CD4-positive, alpha-beta T cell treated with Interleukin-17A for 1 hour (primary cell): ENCODE results near the gene SLC4A2.
A peak's percentile ranks its signal among the peaks of the same experiment; 100 is the strongest.

ENCODE experiments used
- DNase-seq: peaks from one replicate; pipeline ENCODE4 v3.0.0-alpha.2; 2020

The SLC4A2 gene

GRCh38 chr7:151045262-151045661 is 14.1 kb upstream of the SLC4A2 start:
- no peak for DNase-seq

- no peak for DNase-seq
Measured at GRCh38 chr7:151045967-151046366, 13.4 kb upstream of the SLC4A2 start.

DNA sequence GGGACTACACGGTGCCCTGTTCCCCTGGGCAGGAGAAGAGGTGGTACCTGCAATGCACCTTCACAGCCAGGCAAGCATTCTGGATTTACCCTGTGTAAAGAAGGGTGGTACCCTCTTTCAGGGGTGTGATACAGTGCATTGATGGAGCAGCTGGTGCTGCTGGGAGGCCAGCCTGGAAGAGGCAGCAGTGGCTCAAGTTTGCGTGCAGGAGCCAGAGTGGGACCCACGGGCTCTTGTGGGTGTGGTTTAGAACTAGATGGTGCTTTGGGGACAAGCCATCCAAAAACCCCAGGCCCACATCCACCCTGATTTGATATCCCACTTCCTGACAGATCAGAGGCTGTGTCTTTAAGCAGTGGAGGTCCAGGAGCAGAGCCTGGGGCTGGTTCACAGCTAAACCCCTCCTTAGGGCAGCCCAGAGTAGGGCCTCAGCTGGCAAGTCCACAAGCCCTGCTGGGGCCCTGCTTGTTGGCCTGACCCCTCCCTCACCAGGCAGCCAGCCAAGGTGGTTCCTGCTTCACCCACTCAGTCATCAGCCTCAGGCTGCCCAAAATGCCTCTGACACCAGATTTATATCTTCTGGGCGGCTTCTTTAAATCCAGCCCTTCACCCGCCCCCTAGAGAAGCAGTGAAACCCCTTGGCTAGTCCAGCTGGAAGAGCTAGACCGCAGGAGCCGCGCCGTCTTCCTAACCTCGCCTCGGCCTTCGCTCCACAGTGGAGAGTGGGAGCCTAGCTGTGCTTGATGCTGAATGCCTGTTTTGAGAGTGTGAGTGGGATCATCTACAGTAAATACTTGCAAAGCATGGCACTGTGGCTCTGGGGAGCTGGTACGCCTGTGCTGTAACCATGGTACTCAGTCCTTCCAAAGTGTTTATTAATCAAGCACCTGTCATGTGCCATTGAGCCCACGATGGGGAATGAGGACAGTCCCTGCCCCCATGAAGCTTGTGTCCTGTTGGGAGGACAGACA is 12.5 kb upstream of the SLC4A2 start:
- no peak for DNase-seq

DNA sequence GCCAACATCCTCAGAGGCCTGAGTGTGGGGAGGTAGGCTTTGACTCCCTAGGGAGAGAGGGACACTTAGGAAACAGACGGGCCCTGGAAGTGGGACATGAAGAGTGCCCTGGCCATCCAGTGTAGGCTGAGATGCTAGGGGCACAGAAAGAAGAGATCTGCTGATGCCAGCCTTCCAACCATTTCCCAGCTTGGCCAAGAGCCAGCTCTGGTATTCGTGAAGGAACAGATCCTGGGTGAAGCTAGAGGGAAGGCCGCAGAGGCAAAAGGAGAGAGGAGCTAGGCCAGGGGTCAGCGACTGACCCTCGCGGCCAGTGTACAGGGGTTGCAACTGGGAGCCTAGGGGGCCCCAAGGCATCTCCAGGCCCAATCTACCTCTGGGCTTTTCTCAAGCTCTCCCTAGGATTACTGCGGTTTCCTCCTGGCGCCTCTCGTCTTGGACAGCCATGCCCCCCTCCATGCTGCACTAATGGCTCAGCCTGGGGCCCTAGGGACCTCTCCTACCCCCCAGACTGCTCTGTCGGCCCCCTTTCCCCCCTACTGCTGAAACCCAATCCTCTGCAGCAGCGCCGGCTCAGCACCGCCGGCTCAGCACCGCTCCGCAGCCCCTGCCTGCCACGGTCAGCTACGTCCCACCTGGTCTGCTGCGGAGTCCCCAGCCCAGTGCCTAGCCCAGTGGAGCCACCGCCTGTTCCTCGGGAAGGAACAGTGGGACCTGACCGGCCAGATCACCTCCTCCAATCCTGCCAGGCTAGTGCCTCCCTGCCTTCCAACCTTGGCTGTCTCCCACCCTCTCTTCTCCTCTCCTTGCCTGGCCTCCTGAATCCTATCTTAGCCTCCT is 11.2 kb upstream of the SLC4A2 start, which contains the start of gene ASIC3:
ASIC3 (plus strand) TSS at position 556 of the 840 bp plus-strand sequence. CDS start 355 bp downstream, outside the sequence.
- DNase-seq, result no peak

DNA sequence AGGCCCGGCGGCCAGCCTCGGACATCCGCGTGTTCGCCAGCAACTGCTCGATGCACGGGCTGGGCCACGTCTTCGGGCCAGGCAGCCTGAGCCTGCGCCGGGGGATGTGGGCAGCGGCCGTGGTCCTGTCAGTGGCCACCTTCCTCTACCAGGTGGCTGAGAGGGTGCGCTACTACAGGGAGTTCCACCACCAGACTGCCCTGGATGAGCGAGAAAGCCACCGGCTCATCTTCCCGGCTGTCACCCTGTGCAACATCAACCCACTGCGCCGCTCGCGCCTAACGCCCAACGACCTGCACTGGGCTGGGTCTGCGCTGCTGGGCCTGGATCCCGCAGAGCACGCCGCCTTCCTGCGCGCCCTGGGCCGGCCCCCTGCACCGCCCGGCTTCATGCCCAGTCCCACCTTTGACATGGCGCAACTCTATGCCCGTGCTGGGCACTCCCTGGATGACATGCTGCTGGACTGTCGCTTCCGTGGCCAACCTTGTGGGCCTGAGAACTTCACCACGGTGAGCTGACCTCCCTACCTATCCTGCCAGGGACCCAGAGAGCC is 10.4 kb upstream of the SLC4A2 start:
- DNase-seq, result no peak

DNA sequence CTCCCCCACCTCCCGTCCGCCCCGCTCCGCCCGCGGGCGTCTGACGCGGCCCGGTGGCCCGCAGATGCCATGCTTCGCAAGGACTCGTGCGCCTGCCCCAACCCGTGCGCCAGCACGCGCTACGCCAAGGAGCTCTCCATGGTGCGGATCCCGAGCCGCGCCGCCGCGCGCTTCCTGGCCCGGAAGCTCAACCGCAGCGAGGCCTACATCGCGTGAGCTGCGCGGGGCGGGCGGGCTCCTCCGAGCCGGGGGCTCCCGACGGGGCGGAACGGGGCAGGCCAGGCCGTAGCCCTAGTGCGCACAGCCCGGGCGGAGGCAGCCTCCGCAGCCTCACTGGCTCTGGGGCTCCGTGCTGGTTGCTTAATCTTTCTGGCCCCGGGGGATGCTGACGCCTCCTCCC is 8.3 kb upstream of the SLC4A2 start:
- peak; percentile 57 for DNase-seq

GRCh38 chr7:151053096-151053495 is 6.3 kb upstream of the SLC4A2 start:
- DNase-seq, result no peak

GRCh38 chr7:151053751-151054150 is 5.6 kb upstream of the SLC4A2 start:
- DNase-seq, result no peak

DNA sequence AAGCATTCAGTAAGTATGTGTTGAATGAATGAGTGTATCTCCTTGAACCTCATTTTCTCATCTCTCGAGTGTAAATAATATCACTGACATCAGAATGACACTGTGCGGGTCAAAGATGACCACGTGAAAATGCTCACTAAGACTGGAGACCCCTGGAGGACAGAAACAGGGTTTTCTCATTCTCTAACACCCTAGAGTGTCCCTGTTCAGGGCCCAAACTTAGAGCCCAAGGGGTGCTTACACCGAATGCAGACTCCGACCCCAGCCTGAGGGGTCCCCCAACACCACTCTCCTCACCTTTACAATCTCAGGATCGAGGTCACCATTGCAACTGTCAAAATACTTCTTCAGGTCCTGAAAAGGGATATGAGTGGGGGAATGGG is 3.1 kb upstream of the SLC4A2 start:
- DNase-seq, result no peak

- no peak for DNase-seq
Measured at GRCh38 chr7:151056666-151057505, 2.5 kb upstream of the SLC4A2 start.

- DNase-seq, result no peak
Measured at GRCh38 chr7:151057506-151057988, 1.8 kb upstream of the SLC4A2 start, which contains the start of gene CDK5. TSS of gene CDK5 (minus strand) at chr7:151057897. CDS start at chr7:151057848, 49 bp downstream.

DNA sequence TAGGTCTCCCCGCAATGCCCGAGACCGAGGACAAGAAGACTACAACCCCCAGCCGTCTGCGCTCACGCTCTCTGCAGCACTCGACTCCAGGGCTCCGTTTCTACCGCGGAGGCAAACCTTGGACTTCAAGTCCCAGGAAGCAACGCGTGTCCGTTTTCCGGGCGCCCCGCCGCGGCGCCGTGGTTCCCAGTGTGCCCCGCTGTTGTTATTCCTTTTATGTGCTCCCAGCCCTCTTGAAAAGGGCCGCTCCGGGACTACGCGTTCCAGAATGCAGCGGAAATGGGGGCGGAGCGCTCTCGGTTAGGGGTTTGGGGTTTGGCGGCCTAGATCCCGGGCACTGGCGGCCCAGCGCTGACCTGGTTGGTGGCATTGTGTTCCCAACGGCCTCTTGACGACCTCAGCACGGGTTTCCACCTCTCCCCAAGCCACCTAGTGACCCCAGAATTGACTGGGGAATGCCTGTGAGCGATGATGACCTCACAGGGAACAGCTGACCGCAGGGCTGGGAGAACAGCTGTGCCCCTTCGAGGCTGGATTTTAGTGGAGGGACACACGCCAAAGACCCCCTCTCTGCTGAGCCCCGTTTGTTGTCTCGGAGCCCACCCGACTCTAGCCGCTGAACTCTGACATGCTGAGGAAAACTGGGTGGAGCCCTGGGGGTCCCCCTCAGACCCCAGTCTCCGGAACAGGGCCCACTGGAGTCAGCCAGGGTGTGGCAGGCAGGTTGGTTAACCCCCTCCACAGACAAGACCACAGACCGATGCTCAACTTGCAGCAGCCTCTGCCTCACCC is 1.2 kb upstream of the SLC4A2 start:
- peak; percentile 99 for DNase-seq

- no peak for DNase-seq
Measured at GRCh38 chr7:151058781-151059366, 515 bp upstream of the SLC4A2 start.

GRCh38 chr7:151060113-151060415 is 675 bp downstream of the SLC4A2 start:
- no peak for DNase-seq

DNA sequence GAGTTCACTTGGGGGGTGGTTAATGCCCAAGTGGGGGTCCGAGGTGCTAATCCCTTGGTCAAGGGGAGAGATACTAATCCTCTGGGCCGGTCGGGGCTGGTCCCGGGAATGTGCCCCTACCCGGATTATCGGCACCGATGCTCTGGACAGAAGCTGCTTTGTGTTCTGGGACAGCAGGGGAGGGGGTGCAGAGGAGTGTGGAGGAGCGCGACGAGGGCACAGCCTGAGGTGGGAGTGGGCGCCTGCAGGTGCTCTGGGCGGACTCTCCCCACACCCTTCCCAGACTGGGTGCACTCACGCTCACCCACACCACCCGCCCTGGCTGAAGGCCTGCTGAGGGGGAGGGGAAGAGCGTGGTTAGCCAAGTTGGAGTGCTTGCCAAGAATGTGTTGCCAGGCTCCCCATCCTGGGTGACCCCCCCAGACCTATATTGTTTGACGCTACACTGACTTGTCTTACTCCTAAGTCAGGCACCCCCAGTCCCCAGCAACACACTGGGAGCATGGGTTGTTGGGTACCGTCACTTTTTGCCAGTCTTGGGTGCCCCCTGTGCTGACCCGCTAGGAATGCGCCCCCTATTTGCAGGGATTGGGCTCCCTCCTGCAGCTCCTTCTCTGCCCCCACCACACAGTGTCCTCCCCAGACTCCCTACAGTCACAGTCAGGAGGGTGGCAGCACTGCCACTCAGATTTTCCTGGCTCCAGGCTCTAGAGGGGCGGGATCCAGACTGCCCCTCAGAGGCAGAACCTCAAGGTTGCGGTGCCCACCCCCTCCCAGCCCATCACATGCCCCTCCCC is 1.2 kb downstream of the SLC4A2 start:
- no peak for DNase-seq

DNA sequence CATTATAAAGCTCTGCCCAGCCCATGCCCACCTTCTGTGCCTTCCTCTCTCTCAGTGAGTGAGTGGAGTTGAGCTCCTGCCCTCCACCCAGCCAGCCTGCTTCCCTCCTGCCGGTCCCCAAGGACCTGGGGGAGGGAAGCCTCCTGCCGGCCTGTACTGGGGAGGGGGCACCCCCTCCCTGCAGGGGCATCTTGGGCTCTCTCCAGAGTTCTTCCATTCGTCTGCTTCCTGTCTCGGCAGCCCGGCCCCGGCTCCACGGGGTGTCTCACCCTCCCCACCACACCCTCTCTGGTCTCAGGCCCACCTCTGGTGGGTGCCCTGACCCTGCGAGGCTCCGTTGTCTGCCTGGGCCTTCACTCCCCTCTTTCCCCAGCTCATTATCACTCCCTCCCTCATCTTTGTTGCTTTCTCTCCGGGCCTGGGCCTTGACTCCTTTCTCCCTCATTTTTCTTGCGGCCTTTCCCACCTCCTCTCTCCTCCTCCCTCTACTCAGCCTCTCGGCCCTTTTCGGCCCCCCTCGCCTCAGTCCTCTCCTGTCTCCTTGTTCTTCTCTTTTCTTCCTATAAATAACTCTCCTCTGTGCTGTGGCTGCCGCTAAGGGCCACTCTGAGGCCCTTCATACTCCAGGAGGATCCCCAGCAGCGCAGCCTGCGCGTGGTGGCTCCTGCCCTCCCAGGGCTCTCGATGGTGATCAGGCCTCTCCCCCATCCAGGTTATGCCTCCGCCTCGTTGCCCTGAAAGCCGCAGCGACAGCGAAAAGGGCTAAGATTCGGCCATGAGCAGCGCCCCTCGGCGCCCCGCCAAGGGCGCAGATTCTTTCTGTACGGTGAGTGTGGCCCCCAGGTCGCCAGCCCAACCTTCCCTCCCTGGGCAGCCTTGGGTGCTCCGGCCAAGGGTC is 2.1 kb downstream of the SLC4A2 start:
- DNase-seq, result no peak

- DNase-seq, result no peak
Measured at GRCh38 chr7:151062111-151062398, 2.7 kb downstream of the SLC4A2 start.

DNA sequence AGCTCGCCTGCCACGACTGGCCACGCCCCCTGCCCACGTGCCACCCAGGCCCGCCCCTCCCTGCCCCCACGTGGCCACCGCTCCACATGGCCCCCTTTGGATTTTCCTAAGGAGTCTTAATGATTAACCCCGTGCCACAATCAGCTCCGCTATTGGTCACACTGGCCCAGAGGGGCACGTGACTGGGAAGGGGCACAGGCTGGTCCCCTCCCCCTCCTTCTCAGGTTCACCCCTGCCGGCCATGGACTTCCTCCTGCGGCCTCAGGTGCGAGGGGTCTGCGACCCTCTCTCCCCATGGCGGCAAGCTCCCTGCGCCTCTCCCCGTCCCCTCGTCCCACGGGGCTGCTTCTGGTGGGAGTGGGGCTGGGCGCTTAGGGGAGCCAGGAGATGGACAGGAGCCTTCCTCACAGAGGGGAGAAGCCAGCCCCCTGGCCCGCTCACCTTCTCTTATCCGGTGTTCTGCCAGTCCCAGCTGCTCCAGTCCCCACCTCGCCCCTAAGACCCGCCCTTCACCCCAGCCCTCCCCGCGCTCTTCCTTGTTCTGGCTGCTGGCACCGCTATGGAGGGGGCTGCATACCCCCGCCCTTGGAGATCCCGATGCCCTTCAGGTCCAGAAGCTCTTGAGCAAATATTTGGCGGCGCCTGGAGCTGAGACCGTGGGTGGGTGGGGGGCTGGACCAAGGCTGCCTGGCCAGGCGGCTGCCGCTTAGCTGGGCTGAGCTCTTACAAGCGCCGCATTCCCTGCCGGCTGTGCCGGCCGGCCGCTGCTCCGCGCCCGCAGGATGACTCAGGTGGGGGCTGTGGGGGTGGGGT is 3.2 kb downstream of the SLC4A2 start:
- DNase-seq, result no peak

DNA sequence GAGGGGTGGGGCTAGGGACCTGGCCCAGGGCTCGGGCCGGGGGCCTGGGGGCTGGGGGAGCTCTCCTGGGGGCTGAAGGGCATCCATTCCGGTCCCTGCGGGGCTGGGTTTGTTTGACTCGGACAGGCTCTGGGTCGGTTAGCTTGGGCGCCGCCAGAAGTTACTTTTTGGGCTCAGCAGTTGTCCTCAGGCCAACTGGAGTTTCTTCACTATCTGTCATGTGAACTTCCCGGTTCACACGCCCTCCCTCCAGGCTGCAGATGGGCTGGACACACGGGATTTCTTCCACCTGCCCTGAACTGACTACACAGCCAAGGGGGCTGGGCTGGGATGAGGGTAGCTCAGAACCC is 3.8 kb downstream of the SLC4A2 start:
- no peak for DNase-seq
